ENCODE measurements around the gene ZC3H10. TPM values are rescaled to one million over a fixed set of nuclear protein-coding genes. Genes with fewer than 3 reads are reported as not detected.

ZC3H10 gene, protein sequence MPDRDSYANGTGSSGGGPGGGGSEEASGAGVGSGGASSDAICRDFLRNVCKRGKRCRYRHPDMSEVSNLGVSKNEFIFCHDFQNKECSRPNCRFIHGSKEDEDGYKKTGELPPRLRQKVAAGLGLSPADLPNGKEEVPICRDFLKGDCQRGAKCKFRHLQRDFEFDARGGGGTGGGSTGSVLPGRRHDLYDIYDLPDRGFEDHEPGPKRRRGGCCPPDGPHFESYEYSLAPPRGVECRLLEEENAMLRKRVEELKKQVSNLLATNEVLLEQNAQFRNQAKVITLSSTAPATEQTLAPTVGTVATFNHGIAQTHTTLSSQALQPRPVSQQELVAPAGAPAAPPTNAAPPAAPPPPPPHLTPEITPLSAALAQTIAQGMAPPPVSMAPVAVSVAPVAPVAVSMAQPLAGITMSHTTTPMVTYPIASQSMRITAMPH
- 5.1 and 6.6 TPM in 2 replicates for total RNA-seq

GRCh38 chr12:56117778-56118687 is at the start of gene ZC3H10:
TSS of gene ZC3H10 (plus strand) at chr12:56118266. CDS start at chr12:56120563, 2,297 bp downstream.

DNA sequence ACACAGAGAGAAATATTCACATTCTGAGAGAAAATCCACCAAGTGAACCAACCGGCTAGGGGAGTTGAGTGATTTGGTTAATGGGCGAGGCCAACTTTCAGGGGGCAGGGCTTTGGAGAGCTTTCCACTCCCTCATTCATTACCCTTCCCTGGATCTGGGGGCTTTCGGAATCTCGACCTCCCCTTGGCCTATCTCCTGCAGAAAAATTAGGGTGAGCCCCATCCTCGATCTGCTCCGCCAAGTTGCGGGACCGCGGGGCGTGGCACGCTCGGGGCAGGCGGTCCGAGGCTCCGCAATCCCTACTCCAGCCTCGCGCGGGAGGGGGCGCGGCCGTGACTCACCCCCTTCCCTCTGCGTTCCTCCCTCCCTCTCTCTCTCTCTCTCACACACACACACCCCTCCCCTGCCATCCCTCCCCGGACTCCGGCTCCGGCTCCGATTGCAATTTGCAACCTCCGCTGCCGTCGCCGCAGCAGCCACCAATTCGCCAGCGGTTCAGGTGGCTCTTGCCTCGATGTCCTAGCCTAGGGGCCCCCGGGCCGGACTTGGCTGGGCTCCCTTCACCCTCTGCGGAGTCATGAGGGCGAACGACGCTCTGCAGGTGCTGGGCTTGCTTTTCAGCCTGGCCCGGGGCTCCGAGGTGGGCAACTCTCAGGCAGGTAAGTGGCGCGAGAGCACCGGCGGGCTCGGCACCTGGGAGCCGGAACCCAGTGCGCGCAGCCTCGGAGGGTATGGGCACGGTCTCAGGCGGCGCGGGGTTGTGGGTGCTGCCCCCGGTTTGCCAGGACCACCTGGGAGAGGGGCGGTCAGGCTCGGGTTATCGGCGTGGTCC is 38.1 kb upstream of the ZC3H10 start, which contains the start of gene ERBB3:
Gene ERBB3 (plus strand): TSS at position 443 of the 833 bp plus-strand sequence. CDS start 136 bp downstream, at position 579.

GRCh38 chr12:56104109-56104814 is 13.8 kb upstream of the ZC3H10 start, which contains the start of gene PA2G4:
TSS of gene PA2G4 (plus strand) at chr12:56104559. CDS start at chr12:56104738, 179 bp downstream.

GRCh38 chr12:56116267-56117081 is 1.6 kb upstream of the ZC3H10 start, which contains the start of gene RPL41:
TSS of gene RPL41 (plus strand) at chr12:56116633.

GRCh38 chr12:56127888-56128669 is 10.0 kb downstream of the ZC3H10 start, which contains the start of gene ESYT1:
TSS of gene ESYT1 (plus strand) at chr12:56128267. CDS start at chr12:56128320, 53 bp downstream.

DNA sequence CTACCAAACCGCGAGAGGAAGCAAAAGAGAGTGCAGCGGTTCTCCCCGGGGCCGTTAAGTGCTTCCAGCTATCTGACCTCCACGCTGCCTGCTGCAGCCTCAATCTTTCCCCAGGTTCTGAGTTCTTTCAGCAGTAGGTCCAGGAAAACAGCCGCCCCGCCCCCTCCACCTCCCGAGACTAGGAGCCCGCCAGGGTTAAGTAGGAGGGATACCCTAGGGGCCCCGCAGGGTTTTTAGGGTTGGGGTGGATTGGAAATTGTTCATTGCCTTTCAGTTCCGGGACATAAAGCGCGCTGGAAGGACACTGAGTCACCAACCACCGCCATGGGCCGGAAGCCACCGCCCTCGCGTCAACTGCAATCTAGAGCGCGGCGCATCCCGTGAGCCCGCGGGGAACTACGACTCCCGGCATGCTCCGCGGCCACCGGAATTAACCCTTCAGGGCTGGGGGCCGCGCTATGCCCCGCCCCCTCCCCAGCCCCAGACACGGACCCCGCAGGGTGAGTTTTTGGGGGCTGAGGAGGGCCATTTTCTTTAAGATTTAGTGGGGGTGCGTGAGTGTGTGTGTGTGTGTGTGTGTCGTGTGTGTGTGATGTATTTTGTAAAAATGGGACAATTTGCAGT is 34.2 kb downstream of the ZC3H10 start, which contains the start of gene MYL6B:
Gene MYL6B (plus strand): TSS at position 456 of the 624 bp plus-strand sequence. CDS start 1,332 bp downstream, outside the sequence.

GRCh38 chr12:56158029-56158925 is 40.2 kb downstream of the ZC3H10 start, which contains the start of gene MYL6:
TSS of gene MYL6 (plus strand) at chr12:56158359. CDS start at chr12:56158402, 43 bp downstream.

Other genes with a start within 250 kb of the ZC3H10 start
- 26.8 and 30.8 TPM in 2 replicates for gene PYM1, start 190.4 kb upstream of the ZC3H10 start, total RNA-seq
- gene DGKA, start 187.1 kb upstream of the ZC3H10 start, total RNA-seq = 16.5 and 23.8 TPM in 2 replicates
- gene PMEL, start 152.2 kb upstream of the ZC3H10 start, total RNA-seq = 0.60 and 0.76 TPM in 2 replicates
- gene CDK2, start 151.4 kb upstream of the ZC3H10 start, total RNA-seq = 13.7 and 17.3 TPM in 2 replicates
- 42.5 and 47.5 TPM in 2 replicates for gene RAB5B, start 144.2 kb upstream of the ZC3H10 start, total RNA-seq
- gene SUOX, start 121.0 kb upstream of the ZC3H10 start, total RNA-seq = 9.2 and 9.4 TPM in 2 replicates
- gene IKZF4, start 97.2 kb upstream of the ZC3H10 start, total RNA-seq = 0.22 and 0.43 TPM in 2 replicates
- gene RPS26, start 76.3 kb upstream of the ZC3H10 start, total RNA-seq = 108 and 138 TPM in 2 replicates
- 0.17 and 0.33 TPM in 2 replicates for gene ERBB3, start 38.1 kb upstream of the ZC3H10 start, total RNA-seq
- 89.3 and 132 TPM in 2 replicates for gene PA2G4, start 13.7 kb upstream of the ZC3H10 start, total RNA-seq
- 2,570 and 2,853 TPM in 2 replicates for gene RPL41, start 1.6 kb upstream of the ZC3H10 start, total RNA-seq
- 275 and 388 TPM in 2 replicates for gene ESYT1, start 10.0 kb downstream of the ZC3H10 start, total RNA-seq
- 70.9 and 81.7 TPM in 2 replicates for gene MYL6B, start 34.3 kb downstream of the ZC3H10 start, total RNA-seq
- 2,087 and 3,488 TPM in 2 replicates for gene MYL6, start 40.1 kb downstream of the ZC3H10 start, total RNA-seq
- gene SMARCC2, start 71.2 kb downstream of the ZC3H10 start, total RNA-seq = 42.8 and 46.9 TPM in 2 replicates
- 69.8 and 77.7 TPM in 2 replicates for gene RNF41, start 103.7 kb downstream of the ZC3H10 start, total RNA-seq
- gene NABP2, start 106.1 kb downstream of the ZC3H10 start, total RNA-seq = 16.1 and 19.8 TPM in 2 replicates
- 0.09 TPM in 1 of 2 replicates, not detected in the other for gene SLC39A5, start 111.8 kb downstream of the ZC3H10 start, total RNA-seq
- gene ANKRD52, start 140.1 kb downstream of the ZC3H10 start, total RNA-seq = 10.1 and 12.2 TPM in 2 replicates
- gene COQ10A, start 148.7 kb downstream of the ZC3H10 start, total RNA-seq = 8.6 and 9.0 TPM in 2 replicates
- gene CS, start 182.1 kb downstream of the ZC3H10 start, total RNA-seq = 94.5 and 111 TPM in 2 replicates
- gene CNPY2, start 197.7 kb downstream of the ZC3H10 start, total RNA-seq = 61.3 and 67.6 TPM in 2 replicates
- 9.6 and 15.1 TPM in 2 replicates for gene PAN2, start 215.7 kb downstream of the ZC3H10 start, total RNA-seq
- 0.11 TPM in 1 of 2 replicates, not detected in the other for gene IL23A, start 220.6 kb downstream of the ZC3H10 start, total RNA-seq
- 65.0 and 72.6 TPM in 2 replicates for gene STAT2, start 241.8 kb downstream of the ZC3H10 start, total RNA-seq
- not detected in 2 replicates for gene APOF, start 244.6 kb downstream of the ZC3H10 start, total RNA-seq